Calu3 (cell line): ENCODE results near the gene COL8A1. TPM values are rescaled to one million over a fixed set of nuclear protein-coding genes. Genes with fewer than 3 reads are reported as not detected.

Source experiments
- BruUV-seq: library from RNA; stranded (reverse); fragments of 400-500 nt; replicated peaks from 2 replicates; lab custom pipeline; 2021; lab: Mats Ljungman, UMichigan
- CTCF ChIA-PET: fragments of 300-600 bp; sonication (Branson Sonifier 250); formaldehyde crosslinking; loops from one replicate; lab custom pipeline; 2022; ENCODE audit warnings: antibody characterized with exemption; lab: Charles Lee
- DNase-seq: peaks from one replicate; pipeline ENCODE4 v3.0.0; 2022
- H3K27ac Mint-ChIP-seq: one replicate; pipeline ENCODE4 v1.8.0; 2022; ENCODE audit warnings: mixed read lengths; ENCODE audit not compliant: unreplicated experiment
- H3K27me3 Mint-ChIP-seq: one replicate; pipeline ENCODE4 v1.8.0; 2022; ENCODE audit warnings: mixed read lengths; ENCODE audit not compliant: unreplicated experiment
- H3K36me3 Mint-ChIP-seq: one replicate; pipeline ENCODE4 v1.8.0; 2022; ENCODE audit warnings: mild to moderate bottlenecking, moderate library complexity, mixed read lengths; ENCODE audit not compliant: insufficient read depth, unreplicated experiment
- H3K4me1 Mint-ChIP-seq: one replicate; pipeline ENCODE4 v1.8.0; 2022; ENCODE audit warnings: mild to moderate bottlenecking, low read depth, mixed read lengths; ENCODE audit not compliant: unreplicated experiment
- H3K4me3 Mint-ChIP-seq: one replicate; pipeline ENCODE4 v1.8.0; 2022; ENCODE audit warnings: mild to moderate bottlenecking, low read depth, moderate library complexity, mixed read lengths; ENCODE audit not compliant: unreplicated experiment
- H3K9me3 Mint-ChIP-seq: one replicate; pipeline ENCODE4 v1.8.0; 2022; ENCODE audit warnings: low read depth, mixed read lengths; ENCODE audit not compliant: unreplicated experiment
- CTCF ChIP-seq: fragments of 200-600 bp; IDR thresholded peaks from one replicate; pipeline ENCODE4 v1.8.0; 2022; ENCODE audit warnings: antibody characterized with exemption; ENCODE audit not compliant: unreplicated experiment
- intact Hi-C: fragments of 100-400 bp; cut with micrococcal nuclease; formaldehyde crosslinking; loops from one replicate; pipeline ENCODE4 v1.10.0; 2022; ENCODE audit not compliant: unreplicated experiment
- total RNA-seq: library from RNA; stranded (reverse); gene quantifications from 2 replicates; pipeline ENCODE4 v1.2.3, GENCODE V29; 2022

Gene COL8A1
- total RNA-seq, 1 experiment from 2014 or later = 0.71 TPM

GRCh38 chr3:99620976-99621375, 17.4 kb upstream of the COL8A1 start:
- no peaks in the 10 kb centered on the region for H3K9me3 Mint-ChIP-seq
- H3K27me3 Mint-ChIP-seq = no peaks in the 10 kb centered on the region
- H3K27ac Mint-ChIP-seq = no peak overlapping the region
- no peak overlapping the region for H3K4me3 Mint-ChIP-seq
- no TSS peak for BruUV-seq
- intact Hi-C loops = no loop called here
- TF ChIP-seq CTCF = no peak
- no peaks in the 10 kb centered on the region for H3K4me1 Mint-ChIP-seq
- DNase-seq = no peak
- CTCF ChIA-PET = no interaction called here
- no peaks in the 10 kb centered on the region for H3K36me3 Mint-ChIP-seq

GRCh38 chr3:99624496-99625236, 13.7 kb upstream of the COL8A1 start:
- H3K4me3 Mint-ChIP-seq = no peak overlapping the region
- intact Hi-C loops = no loop called here
- no TSS peak for BruUV-seq
- H3K36me3 Mint-ChIP-seq = no peaks in the 10 kb centered on the region
- H3K27me3 Mint-ChIP-seq = no peaks in the 10 kb centered on the region
- H3K4me1 Mint-ChIP-seq = peaks cover 10% of the 10 kb centered on the region
- CTCF ChIA-PET = interaction anchor here (0.6 kb wide), 2 partner anchors 440 to 726 kb away, joined by 4 to 5 read pairs; no protein-coding TSS in a partner anchor
- no peak for DNase-seq
- H3K9me3 Mint-ChIP-seq = no peaks in the 10 kb centered on the region
- TF ChIP-seq CTCF = no peak
- H3K27ac Mint-ChIP-seq = no peak overlapping the region

GRCh38 chr3:99625237-99625622, 13.2 kb upstream of the COL8A1 start:
- Mint-ChIP-seq H3K4me1 (peaks cover 10% of the 10 kb centered on the region), H3K36me3 (no peaks in the 10 kb centered on the region), H3K27me3 (no peaks in the 10 kb centered on the region), H3K9me3 (no peaks in the 10 kb centered on the region), H3K27ac (no peak overlapping the region), H3K4me3 (no peak overlapping the region)
- intact Hi-C loops = no loop called here
- BruUV-seq = no TSS peak
- no peak for DNase-seq
- CTCF ChIA-PET = interaction anchor here (0.6 kb wide), 1 partner anchor 439 kb away, joined by 4 read pairs; no protein-coding TSS in a partner anchor
- TF ChIP-seq CTCF = no peak

- H3K4me1 Mint-ChIP-seq = peaks cover 15% of the 10 kb centered on the region
- no peaks in the 10 kb centered on the region for H3K36me3 Mint-ChIP-seq
- no peak for DNase-seq
- H3K27ac Mint-ChIP-seq = no peak overlapping the region
- CTCF ChIA-PET = no interaction called here
- H3K27me3 Mint-ChIP-seq = no peaks in the 10 kb centered on the region
- intact Hi-C loops = no loop called here
- H3K9me3 Mint-ChIP-seq = no peaks in the 10 kb centered on the region
- no peak overlapping the region for H3K4me3 Mint-ChIP-seq
- BruUV-seq = no TSS peak
- no peak for TF ChIP-seq CTCF
Measured at GRCh38 chr3:99625643-99626416, 12.6 kb upstream of the COL8A1 start.
